H9 (cell line): Measurements from ENCODE around the gene XRCC3. TPM values are rescaled to one million over a fixed set of nuclear protein-coding genes. Genes with fewer than 3 reads are reported as not detected.

Experiments
- DNase-seq: peaks from one replicate; pipeline ENCODE4 v3.0.0-alpha.2; 2017
- H2AFZ ChIP-seq: one replicate; pipeline ENCODE4 v1.6.1; 2013; ENCODE audit warnings: mild to moderate bottlenecking, low read length, control low read depth, moderate library complexity
- H2AK5ac ChIP-seq: 2 replicates; pipeline ENCODE4 v1.6.1; 2013; ENCODE audit warnings: low read length, control low read depth, mixed read lengths; ENCODE audit not compliant: insufficient read length
- H2BK120ac ChIP-seq: one replicate; pipeline ENCODE4 v1.6.1; 2013; ENCODE audit warnings: low read depth, mild to moderate bottlenecking, low read length, control low read depth, inconsistent platforms; ENCODE audit not compliant: poor library complexity, severe bottlenecking
- H2BK12ac ChIP-seq: 2 replicates; pipeline ENCODE4 v1.6.1; 2013; ENCODE audit warnings: low read length, control low read depth, mixed read lengths, low read depth; ENCODE audit not compliant: insufficient read length
- H2BK15ac ChIP-seq: 2 replicates; pipeline ENCODE4 v1.6.1; 2013; ENCODE audit warnings: low read depth, low read length, control low read depth
- H2BK20ac ChIP-seq: one replicate; pipeline ENCODE4 v1.6.1; 2013; ENCODE audit warnings: low read depth, mild to moderate bottlenecking, low read length, control low read depth, inconsistent platforms; ENCODE audit not compliant: poor library complexity, severe bottlenecking
- H2BK5ac ChIP-seq: 2 replicates; pipeline ENCODE4 v1.6.1; 2013; ENCODE audit warnings: low read length, control low read depth, mixed read lengths; ENCODE audit not compliant: insufficient read length
- H3K14ac ChIP-seq: 2 replicates; pipeline ENCODE4 v1.6.1; 2013; ENCODE audit warnings: low read length, control low read depth; ENCODE audit not compliant: insufficient read depth
- H3K18ac ChIP-seq: 2 replicates; pipeline ENCODE4 v1.6.1; 2013; ENCODE audit warnings: low read depth, mild to moderate bottlenecking, mixed read lengths, low read length, control low read depth; ENCODE audit not compliant: insufficient read length
- H3K23ac ChIP-seq: 2 replicates; pipeline ENCODE4 v1.6.1; 2013; ENCODE audit warnings: low read length, control low read depth, mixed read lengths, low read depth; ENCODE audit not compliant: insufficient read length
- H3K23me2 ChIP-seq: 2 replicates; pipeline ENCODE4 v1.6.1; 2013; ENCODE audit warnings: low read depth, mild to moderate bottlenecking, mixed read lengths, low read length, control low read depth; ENCODE audit not compliant: insufficient read length, poor library complexity, severe bottlenecking
- H3K27ac ChIP-seq: 2 replicates; pipeline ENCODE4 v1.5.1; 2013; ENCODE audit warnings: low read length, control low read depth, mixed read lengths, low read depth; ENCODE audit not compliant: insufficient read length
- H3K27me3 ChIP-seq: 2 replicates; pipeline ENCODE4 v1.6.1; 2013; ENCODE audit warnings: low read length, control low read depth, inconsistent platforms; ENCODE audit not compliant: insufficient read depth
- H3K4ac ChIP-seq: 2 replicates; pipeline ENCODE4 v1.6.1; 2013; ENCODE audit warnings: low read depth, mild to moderate bottlenecking, control low read depth, inconsistent platforms, low read length, moderate library complexity
- H3K4me1 ChIP-seq: 2 replicates; pipeline ENCODE4 v1.6.1; 2013; ENCODE audit warnings: low read length, control low read depth, inconsistent platforms; ENCODE audit not compliant: insufficient read depth
- H3K4me2 ChIP-seq: 2 replicates; pipeline ENCODE4 v1.6.1; 2013; ENCODE audit warnings: low read length, control low read depth, mixed read lengths; ENCODE audit not compliant: insufficient read length, insufficient read depth
- H3K56ac ChIP-seq: 2 replicates; pipeline ENCODE4 v1.6.1; 2013; ENCODE audit warnings: low read depth, mild to moderate bottlenecking, mixed read lengths, low read length, control low read depth; ENCODE audit not compliant: insufficient read length
- H3K79me1 ChIP-seq: 2 replicates; pipeline ENCODE4 v1.6.1; 2013; ENCODE audit warnings: low read depth, mild to moderate bottlenecking, moderate library complexity, low read length, control low read depth, inconsistent platforms; ENCODE audit not compliant: insufficient read depth, poor library complexity, severe bottlenecking
- H3K79me2 ChIP-seq: 2 replicates; pipeline ENCODE4 v1.6.1; 2013; ENCODE audit warnings: low read length, control low read depth, inconsistent platforms; ENCODE audit not compliant: insufficient read depth
- H3K9ac ChIP-seq: 2 replicates; pipeline ENCODE4 v1.6.1; 2013; ENCODE audit warnings: low read length, control low read depth, mixed read lengths; ENCODE audit not compliant: insufficient read length; ENCODE audit errors: extremely low read depth
- H3K9me3 ChIP-seq: one replicate; pipeline ENCODE4 v1.6.1; 2013; ENCODE audit warnings: low read depth, low read length, inconsistent platforms; ENCODE audit not compliant: control insufficient read depth
- H3T11ph ChIP-seq: one replicate; pipeline ENCODE4 v1.6.1; 2013; ENCODE audit warnings: mild to moderate bottlenecking, low read length, control low read depth, inconsistent platforms
- H4K20me1 ChIP-seq: one replicate; pipeline ENCODE4 v1.6.1; 2013; ENCODE audit not compliant: control insufficient read depth, insufficient read length, insufficient read depth
- H4K5ac ChIP-seq: 2 replicates; pipeline ENCODE4 v1.6.1; 2013; ENCODE audit warnings: low read depth, mild to moderate bottlenecking, mixed read lengths, low read length, control low read depth; ENCODE audit not compliant: insufficient read length
- H4K8ac ChIP-seq: replicated peaks from 2 replicates; pipeline ENCODE4 v1.6.1; 2013; ENCODE audit warnings: low read length, control low read depth, mixed read lengths, low read depth; ENCODE audit not compliant: insufficient read length
- H4K91ac ChIP-seq: 2 replicates; pipeline ENCODE4 v1.6.1; 2013; ENCODE audit warnings: low read depth, mild to moderate bottlenecking, moderate library complexity, mixed read lengths, low read length, control low read depth; ENCODE audit not compliant: insufficient read length
- H3K27ac Mint-ChIP-seq, 3 experiments: 2 replicates in 2 of 3; 3 replicates in 1 of 3; pipeline ENCODE4 v1.8.0; 2020 to 2021; ENCODE audit warnings: mixed read lengths in 3 of 3, mild to moderate bottlenecking in 1 of 3, moderate library complexity in 1 of 3
- H3K27me3 Mint-ChIP-seq: 2 replicates; pipeline ENCODE4 v1.8.0; 2021; ENCODE audit warnings: low read depth, mild to moderate bottlenecking, moderate library complexity, mixed read lengths
- H3K36me3 Mint-ChIP-seq, 3 experiments: 2 replicates in 2 of 3; 3 replicates in 1 of 3; pipeline ENCODE4 v1.8.0; 2020 to 2021; ENCODE audit warnings: low read depth in 3 of 3, mixed read lengths in 3 of 3; ENCODE audit not compliant: insufficient read depth in 1 of 3
- H3K4me1 Mint-ChIP-seq, 2 experiments: 2 replicates each; pipeline ENCODE4 v1.8.0; 2020; ENCODE audit warnings: mixed read lengths in 2 of 2
- H3K4me3 Mint-ChIP-seq, 2 experiments: 2 replicates in 1 of 2; 3 replicates in 1 of 2; pipeline ENCODE4 v1.8.0; 2020 to 2021; ENCODE audit warnings: mild to moderate bottlenecking in 2 of 2, mixed read lengths in 2 of 2, moderate library complexity in 1 of 2
- H3K9me3 Mint-ChIP-seq, 2 experiments: 2 replicates in 1 of 2; 3 replicates in 1 of 2; pipeline ENCODE4 v1.8.0; 2020; ENCODE audit warnings: mild to moderate bottlenecking in 2 of 2, mixed read lengths in 2 of 2, moderate library complexity in 1 of 2
- CTCF ChIP-seq: fragments of 200-600 bp; sonication (generic); conservative IDR thresholded peaks from 3 replicates; pipeline ENCODE4 v1.8.0; 2021; ENCODE audit warnings: antibody characterized with exemption, mild to moderate bottlenecking
- WGBS: extraction: QIAGEN DNeasy Blood & Tissue Kit; methylation state at CpG from one replicate; pipeline ENCODE4 v1.1.7; 2013; ENCODE audit warnings: missing lambda C conversion rate, low lambda C conversion rate, mixed read lengths; ENCODE audit not compliant: insufficient read length; ENCODE audit errors: extremely low coverage; 5-methylcytosine and 5-hydroxymethylcytosine counted together
- total RNA-seq: library from RNA; stranded (reverse); gene quantifications from 2 replicates; pipeline ENCODE4 v1.2.1, GENCODE V29; 2021

Gene XRCC3
- total RNA-seq, 1 experiment from 2014 or later = 45.3 TPM

GRCh38 chr14:103748534-103748857 lies 33.2 kb upstream of the XRCC3 start:
- H3K27ac ChIP-seq = no peak overlapping the region
- no peaks in the 10 kb centered on the region for H4K20me1 ChIP-seq
- no peaks in the 10 kb centered on the region; the same call in 1 of the 2 replicates for H3K27me3 ChIP-seq
- no peak overlapping the region for H3K18ac ChIP-seq
- no peaks in the 10 kb centered on the region for H3K9me3 Mint-ChIP-seq
- H2BK20ac ChIP-seq = no peak overlapping the region
- H3K4me3 Mint-ChIP-seq = no peak overlapping the region
- H3K4ac ChIP-seq = no peak overlapping the region
- H3K4me2 ChIP-seq = no peak overlapping the region
- H3K9ac ChIP-seq = no peak overlapping the region
- H3K79me2 ChIP-seq = no peaks in the 10 kb centered on the region
- no peaks in the 10 kb centered on the region for H3K4me1 ChIP-seq
- TF ChIP-seq CTCF = no peak
- H3K27ac Mint-ChIP-seq = no peak overlapping the region
- no peaks in the 10 kb centered on the region for H3K23me2 ChIP-seq
- H2AFZ ChIP-seq = no peak overlapping the region
- no peak overlapping the region for H2BK12ac ChIP-seq
- no peak for DNase-seq
- WGBS = no CpG with 5 or more reads among the region's 5 CpGs
- H3K79me1 ChIP-seq = no peaks in the 10 kb centered on the region
- no peak overlapping the region for H3K56ac ChIP-seq
- H2BK15ac ChIP-seq = no peak overlapping the region
- no peaks in the 10 kb centered on the region for H3K4me1 Mint-ChIP-seq
- H4K91ac ChIP-seq = no peak overlapping the region
- H2BK120ac ChIP-seq = no peak overlapping the region
- H3K23ac ChIP-seq = no peak overlapping the region
- peaks cover 0 to 4% (median 0%) of the 10 kb centered on the region in 3 experiments; a peak in 2 of 7 replicates for H3K36me3 Mint-ChIP-seq
- no peaks in the 10 kb centered on the region for H3K27me3 Mint-ChIP-seq
- H2BK5ac ChIP-seq = no peak overlapping the region
- no peak overlapping the region for H4K5ac ChIP-seq
- no peak overlapping the region for H4K8ac ChIP-seq
- H3K9me3 ChIP-seq = no peaks in the 10 kb centered on the region
- H2AK5ac ChIP-seq = no peak overlapping the region
- H3K14ac ChIP-seq = no peak overlapping the region
- H3T11ph ChIP-seq = no peak overlapping the region
